IMR-90 (cell line): ENCODE data around the gene GNAI2. TPM values are rescaled to one million over a fixed set of nuclear protein-coding genes. Genes with fewer than 3 reads are reported as not detected.

ENCODE experiments used
- ATAC-seq: fragments of 200-7000 bp; cut with Tn5 transposase; 2 replicates; pipeline ENCODE4 v1.9.1; 2020; ENCODE audit warnings: low read depth, mild to moderate bottlenecking, moderate library complexity
- BruUV-seq: library from RNA; stranded (reverse); fragments of 400-500 nt; replicated peaks from 2 replicates; lab custom pipeline; 2021; lab: Mats Ljungman, UMichigan
- CTCF ChIA-PET: fragments of 300-600 bp; formaldehyde crosslinking; extraction: SDS; loops from one replicate; lab custom pipeline; 2021; ENCODE audit warnings: antibody characterized with exemption; lab: Yijun Ruan, JAX
- POLR2A ChIA-PET: fragments of 300-600 bp; sonication (Branson Sonifier 250); formaldehyde crosslinking; loops from one replicate; lab custom pipeline; 2022; ENCODE audit warnings: antibody characterized with exemption; ENCODE audit not compliant: unreplicated experiment; lab: Charles Lee
- DNase-seq: peaks from one replicate; pipeline ENCODE4 v3.0.0; 2013
- H2AFZ ChIP-seq: replicated peaks from 2 replicates; pipeline ENCODE3; 2013; ENCODE audit warnings: low read length, mild to moderate bottlenecking; ENCODE audit not compliant: poor library complexity
- H2AK5ac ChIP-seq: 2 replicates; pipeline ENCODE4 v1.6.1; 2013; ENCODE audit warnings: low read depth, low read length, inconsistent platforms
- H2AK9ac ChIP-seq: replicated peaks from 2 replicates; pipeline ENCODE3; 2013; ENCODE audit warnings: mild to moderate bottlenecking, low read depth, low read length, moderate library complexity; ENCODE audit not compliant: poor library complexity
- H2BK120ac ChIP-seq: 2 replicates; pipeline ENCODE4 v1.6.1; 2013; ENCODE audit warnings: low read depth, low read length, inconsistent platforms
- H2BK15ac ChIP-seq: 3 replicates; pipeline ENCODE4 v1.6.1; 2013; ENCODE audit warnings: low read depth, low read length, inconsistent platforms
- H2BK20ac ChIP-seq: 2 replicates; pipeline ENCODE4 v1.6.1; 2013; ENCODE audit warnings: low read depth, mild to moderate bottlenecking, inconsistent platforms, low read length, moderate library complexity
- H2BK5ac ChIP-seq: 2 replicates; pipeline ENCODE4 v1.6.1; 2013; ENCODE audit warnings: mild to moderate bottlenecking, low read depth, low read length, inconsistent platforms; ENCODE audit not compliant: poor library complexity, severe bottlenecking
- H3K14ac ChIP-seq: replicated peaks from 2 replicates; pipeline ENCODE4 v1.6.1; 2013; ENCODE audit warnings: low read depth, low read length, inconsistent platforms
- H3K18ac ChIP-seq: 2 replicates; pipeline ENCODE4 v1.6.1; 2013; ENCODE audit warnings: low read depth, low read length, control low read depth
- H3K23ac ChIP-seq: 2 replicates; pipeline ENCODE4 v1.6.1; 2013; ENCODE audit warnings: low read depth, low read length, inconsistent platforms
- H3K27ac ChIP-seq: 2 replicates; pipeline ENCODE4 v1.5.1; 2013; ENCODE audit warnings: mild to moderate bottlenecking, control low read depth, low read length; ENCODE audit not compliant: insufficient read depth
- H3K27me3 ChIP-seq: 2 replicates; pipeline ENCODE4 v1.6.1; 2013; ENCODE audit warnings: low read length; ENCODE audit not compliant: control insufficient read depth, insufficient read depth
- H3K36me3 ChIP-seq: 2 replicates; pipeline ENCODE4 v1.6.1; 2013; ENCODE audit warnings: low read length, mixed read lengths; ENCODE audit not compliant: control insufficient read depth, insufficient read depth
- H3K4ac ChIP-seq: 2 replicates; pipeline ENCODE4 v1.6.1; 2013; ENCODE audit warnings: low read depth, low read length, inconsistent platforms
- H3K4me1 ChIP-seq: 2 replicates; pipeline ENCODE4 v1.6.1; 2013; ENCODE audit warnings: low read length, mixed read lengths; ENCODE audit not compliant: control insufficient read depth, insufficient read depth
- H3K4me2 ChIP-seq: 2 replicates; pipeline ENCODE4 v1.6.1; 2013; ENCODE audit warnings: low read depth, mild to moderate bottlenecking, control low read depth, low read length, moderate library complexity
- H3K4me3 ChIP-seq: 2 replicates; pipeline ENCODE4 v1.5.1; 2013; ENCODE audit warnings: low read depth, mild to moderate bottlenecking, control low read depth, low read length, moderate library complexity; ENCODE audit not compliant: insufficient read depth
- H3K56ac ChIP-seq: 2 replicates; pipeline ENCODE4 v1.6.1; 2013; ENCODE audit warnings: low read length, inconsistent platforms; ENCODE audit not compliant: insufficient read depth; ENCODE audit errors: extremely low read depth
- H3K79me1 ChIP-seq, 2 experiments: 2 replicates each; pipeline ENCODE4 v1.6.1; 2013; ENCODE audit warnings: low read length in 2 of 2, inconsistent platforms in 1 of 2, low read depth in 1 of 2
- H3K9ac ChIP-seq: 2 replicates; pipeline ENCODE4 v1.6.1; 2013; ENCODE audit warnings: low read depth, low read length, control low read depth
- H3K9me1 ChIP-seq: 2 replicates; pipeline ENCODE4 v1.6.1; 2013; ENCODE audit warnings: low read length, inconsistent platforms; ENCODE audit not compliant: insufficient read depth
- H3K9me3 ChIP-seq: 2 replicates; pipeline ENCODE4 v1.6.1; 2013; ENCODE audit warnings: low read length; ENCODE audit not compliant: control insufficient read depth, insufficient read depth
- H4K20me1 ChIP-seq: 2 replicates; pipeline ENCODE4 v1.6.1; 2013; ENCODE audit warnings: low read length, inconsistent platforms; ENCODE audit not compliant: insufficient read depth
- H4K5ac ChIP-seq: 2 replicates; pipeline ENCODE4 v1.6.1; 2013; ENCODE audit warnings: mild to moderate bottlenecking, low read depth, low read length, control low read depth
- H4K8ac ChIP-seq, 2 experiments: 2 replicates each; pipeline ENCODE4 v1.6.1; 2013; ENCODE audit warnings: low read depth in 2 of 2, low read length in 2 of 2, control low read depth in 1 of 2, inconsistent platforms in 1 of 2
- H4K91ac ChIP-seq: 2 replicates; pipeline ENCODE4 v1.6.1; 2013; ENCODE audit warnings: low read depth, low read length, inconsistent platforms; ENCODE audit not compliant: insufficient read depth
- BHLHE40 ChIP-seq: fragments of 150-350 bp; IDR thresholded peaks from 2 replicates; pipeline ENCODE4 v1.6.1; 2016; ENCODE audit warnings: mild to moderate bottlenecking, low read depth, low read length
- CEBPB ChIP-seq: IDR thresholded peaks from 2 replicates; pipeline ENCODE4 v1.6.1; 2012; ENCODE audit warnings: low read depth, low read length, improper control_type of control experiment
- CHD1 ChIP-seq: IDR thresholded peaks from 2 replicates; pipeline ENCODE4 v1.6.1; 2012; ENCODE audit warnings: low read depth, low read length, improper control_type of control experiment
- FOS ChIP-seq: fragments of 150-350 bp; IDR thresholded peaks from 2 replicates; pipeline ENCODE4 v1.6.1; 2016; ENCODE audit warnings: low read depth, low read length
- MAFK ChIP-seq: IDR thresholded peaks from 2 replicates; pipeline ENCODE4 v1.6.1; 2012; ENCODE audit warnings: low read depth, low read length, improper control_type of control experiment
- MAZ ChIP-seq: IDR thresholded peaks from 2 replicates; pipeline ENCODE4 v1.6.1; 2012; ENCODE audit warnings: low read depth, mild to moderate bottlenecking, low read length, improper control_type of control experiment, moderate library complexity, borderline replicate concordance
- MXI1 ChIP-seq: IDR thresholded peaks from 2 replicates; pipeline ENCODE4 v1.6.1; 2012; ENCODE audit warnings: low read depth, mild to moderate bottlenecking, low read length, moderate library complexity, borderline replicate concordance
- POLR2A ChIP-seq: IDR thresholded peaks from 2 replicates; pipeline ENCODE4 v1.6.1; 2012; ENCODE audit warnings: mild to moderate bottlenecking, low read depth, low read length
- RAD21 ChIP-seq: IDR thresholded peaks from 2 replicates; pipeline ENCODE4 v1.6.1; 2012; ENCODE audit warnings: low read length, improper control_type of control experiment
- RCOR1 ChIP-seq: IDR thresholded peaks from 2 replicates; pipeline ENCODE4 v1.6.1; 2012; ENCODE audit warnings: mild to moderate bottlenecking, low read length, improper control_type of control experiment; ENCODE audit not compliant: insufficient replicate concordance
- RFX5 ChIP-seq: IDR thresholded peaks from 2 replicates; pipeline ENCODE4 v1.8.0; 2012; ENCODE audit warnings: low read depth, mild to moderate bottlenecking, low read length, moderate library complexity
- WGBS, 2 experiments: methylation state at CpG; one replicate each; pipeline versions ENCODE4 v1.1.5 to v1.1.7; 2013; ENCODE audit warnings: missing lambda C conversion rate in 2 of 2; ENCODE audit not compliant: insufficient read length in 1 of 2; ENCODE audit errors: extremely low coverage in 2 of 2; 5-methylcytosine and 5-hydroxymethylcytosine counted together
- dilution Hi-C: fragments of 300-500 bp; cut with HindIII; formaldehyde crosslinking; loops from one replicate; pipeline ENCODE4 v1.14.3; 2018; ENCODE audit warnings: low sequenced_read_pairs; ENCODE audit not compliant: unreplicated experiment
- in situ Hi-C: fragments of 300-500 bp; cut with MboI; formaldehyde crosslinking; loops from 3 replicates; pipeline ENCODE4 v1.14.3; 2019; ENCODE audit warnings: low sequenced_read_pairs, inconsistent platforms, mixed read lengths
- intact Hi-C: fragments of 100-400 bp; cut with micrococcal nuclease; formaldehyde crosslinking; loops from 2 replicates; pipeline ENCODE4 v1.10.0; 2022
- polyA plus RNA-seq, 3 experiments: library from polyadenylated mRNA; depleted of rRNA; stranded (reverse); fragments of >200 nt; gene quantifications; 2 replicates each; pipeline ENCODE4 v1.2.3, GENCODE V29; 2012; ENCODE audit warnings: low replicate concordance in 1 of 3
- total RNA-seq: library from RNA; depleted of rRNA; stranded (reverse); fragments of >200 nt; gene quantifications from 2 replicates; pipeline ENCODE4 v1.2.3, GENCODE V29; 2012
- TF ChIP-seq, protein P1 (sequence below): conservative IDR thresholded peaks from 2 replicates; pipeline ENCODE4 v1.5.1; 2012; ENCODE audit warnings: mild to moderate bottlenecking, low read depth, low read length, improper control_type of control experiment
- TF ChIP-seq, protein P2 (sequence below): fragments of 150-350 bp; IDR thresholded peaks from 2 replicates; pipeline ENCODE4 v1.6.1; 2016; ENCODE audit warnings: low read depth, mild to moderate bottlenecking, low read length, moderate library complexity, borderline replicate concordance
- TF ChIP-seq, protein P3 (sequence below): fragments of 150-350 bp; IDR thresholded peaks from 2 replicates; pipeline ENCODE4 v1.6.1; 2017; ENCODE audit warnings: mild to moderate bottlenecking, antibody characterized with exemption, low read length, low read depth

GNAI2 gene
- total and polyA plus RNA-seq, 2 of the 4 experiments (the other 2 are of a cell fraction): 867 to 1,079 TPM

DNA sequence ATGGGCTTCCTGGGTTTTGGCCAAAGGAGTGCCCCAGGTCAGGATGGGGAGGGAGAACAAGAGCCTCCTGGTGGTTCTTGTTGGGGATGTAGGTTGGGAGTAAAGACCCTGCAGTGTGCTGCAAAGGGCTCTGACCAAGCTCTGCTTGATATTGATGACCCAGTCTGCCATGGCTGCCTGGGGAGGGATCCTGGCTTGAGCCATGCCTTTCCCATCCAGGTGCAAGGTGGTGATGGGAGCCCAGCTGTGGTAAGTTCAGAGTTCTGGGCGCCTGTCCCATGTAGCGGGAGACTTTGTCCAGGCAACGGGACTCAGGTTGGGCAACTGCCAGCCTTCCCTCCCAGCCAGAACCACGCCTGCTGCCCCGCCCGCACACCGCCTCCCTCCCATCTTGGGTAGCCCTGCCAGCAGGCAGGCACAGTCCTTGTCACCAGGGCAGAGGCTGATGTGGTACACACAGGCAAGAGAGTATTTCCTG is 2.6 kb downstream of the GNAI2 start:
- peak overlapping the region; percentile 82 for H3K4me2 ChIP-seq
- H4K91ac ChIP-seq: peak overlapping the region; percentile 94
- H3K18ac ChIP-seq: no peak overlapping the region
- H3K27ac ChIP-seq: peak overlapping the region; percentile 88
- POLR2A ChIA-PET: interaction anchor here (0.6 kb wide), 1 partner anchor 119 kb away, joined by 3 read pairs; no protein-coding TSS in a partner anchor
- H2BK5ac ChIP-seq: peak overlapping the region; percentile 80
- ATAC-seq: no peak
- H2AFZ ChIP-seq: no peak overlapping the region
- peak overlapping the region; percentile 100 for H2AK9ac ChIP-seq
- WGBS, 2 experiments: no CpG with 5 or more reads among the region's 7 CpGs
- TF ChIP-seq MXI1 (no peak), BHLHE40 (no peak), CEBPB (no peak), FOS (no peak), RAD21 (no peak), MAZ (no peak), RFX5 (no peak), CHD1 (no peak), RCOR1 (no peak), MAFK (no peak), POLR2A (no peak)
- TF ChIP-seq, protein P1, sequence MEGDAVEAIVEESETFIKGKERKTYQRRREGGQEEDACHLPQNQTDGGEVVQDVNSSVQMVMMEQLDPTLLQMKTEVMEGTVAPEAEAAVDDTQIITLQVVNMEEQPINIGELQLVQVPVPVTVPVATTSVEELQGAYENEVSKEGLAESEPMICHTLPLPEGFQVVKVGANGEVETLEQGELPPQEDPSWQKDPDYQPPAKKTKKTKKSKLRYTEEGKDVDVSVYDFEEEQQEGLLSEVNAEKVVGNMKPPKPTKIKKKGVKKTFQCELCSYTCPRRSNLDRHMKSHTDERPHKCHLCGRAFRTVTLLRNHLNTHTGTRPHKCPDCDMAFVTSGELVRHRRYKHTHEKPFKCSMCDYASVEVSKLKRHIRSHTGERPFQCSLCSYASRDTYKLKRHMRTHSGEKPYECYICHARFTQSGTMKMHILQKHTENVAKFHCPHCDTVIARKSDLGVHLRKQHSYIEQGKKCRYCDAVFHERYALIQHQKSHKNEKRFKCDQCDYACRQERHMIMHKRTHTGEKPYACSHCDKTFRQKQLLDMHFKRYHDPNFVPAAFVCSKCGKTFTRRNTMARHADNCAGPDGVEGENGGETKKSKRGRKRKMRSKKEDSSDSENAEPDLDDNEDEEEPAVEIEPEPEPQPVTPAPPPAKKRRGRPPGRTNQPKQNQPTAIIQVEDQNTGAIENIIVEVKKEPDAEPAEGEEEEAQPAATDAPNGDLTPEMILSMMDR: no peak
- TF ChIP-seq, protein P2, sequence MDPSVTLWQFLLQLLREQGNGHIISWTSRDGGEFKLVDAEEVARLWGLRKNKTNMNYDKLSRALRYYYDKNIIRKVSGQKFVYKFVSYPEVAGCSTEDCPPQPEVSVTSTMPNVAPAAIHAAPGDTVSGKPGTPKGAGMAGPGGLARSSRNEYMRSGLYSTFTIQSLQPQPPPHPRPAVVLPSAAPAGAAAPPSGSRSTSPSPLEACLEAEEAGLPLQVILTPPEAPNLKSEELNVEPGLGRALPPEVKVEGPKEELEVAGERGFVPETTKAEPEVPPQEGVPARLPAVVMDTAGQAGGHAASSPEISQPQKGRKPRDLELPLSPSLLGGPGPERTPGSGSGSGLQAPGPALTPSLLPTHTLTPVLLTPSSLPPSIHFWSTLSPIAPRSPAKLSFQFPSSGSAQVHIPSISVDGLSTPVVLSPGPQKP: no peak
- TF ChIP-seq, protein P3, sequence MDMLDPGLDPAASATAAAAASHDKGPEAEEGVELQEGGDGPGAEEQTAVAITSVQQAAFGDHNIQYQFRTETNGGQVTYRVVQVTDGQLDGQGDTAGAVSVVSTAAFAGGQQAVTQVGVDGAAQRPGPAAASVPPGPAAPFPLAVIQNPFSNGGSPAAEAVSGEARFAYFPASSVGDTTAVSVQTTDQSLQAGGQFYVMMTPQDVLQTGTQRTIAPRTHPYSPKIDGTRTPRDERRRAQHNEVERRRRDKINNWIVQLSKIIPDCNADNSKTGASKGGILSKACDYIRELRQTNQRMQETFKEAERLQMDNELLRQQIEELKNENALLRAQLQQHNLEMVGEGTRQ: no peak
- peak overlapping the region; percentile 97 for H3K4ac ChIP-seq
- H4K20me1 ChIP-seq: peaks cover 73% of the 10 kb centered on the region
- H3K27me3 ChIP-seq: no peaks in the 10 kb centered on the region
- dilution Hi-C loops: no loop called here
- H3K79me1 ChIP-seq: peaks cover 0 to 56% of the 10 kb centered on the region in 2 experiments; a peak in 2 of 4 replicates
- peaks cover 13% of the 10 kb centered on the region for H3K36me3 ChIP-seq
- H3K4me1 ChIP-seq: peaks cover 30% of the 10 kb centered on the region
- CTCF ChIA-PET: no interaction called here
- H3K56ac ChIP-seq: peak overlapping the region; percentile 93
- peak overlapping the region; percentile 82 for H3K4me3 ChIP-seq
- peak overlapping the region; percentile 9; the same call in 1 of the 2 replicates for H4K5ac ChIP-seq
- in situ Hi-C loops: no loop called here
- intact Hi-C loops: no loop called here
- H3K9me3 ChIP-seq: no peaks in the 10 kb centered on the region
- no TSS peak for BruUV-seq
- peak overlapping the region; percentile 99 for H2AK5ac ChIP-seq
- H2BK120ac ChIP-seq: peak overlapping the region; percentile 76
- peak overlapping the region; percentile 59 to 90; a peak in 3 of 4 replicates for H4K8ac ChIP-seq
- DNase-seq: no peak
- peak overlapping the region; percentile 91 for H3K23ac ChIP-seq
- H2BK15ac ChIP-seq: peak overlapping the region; percentile 61; the same call in 1 of the 3 replicates
- peak overlapping the region; percentile 88 for H3K9ac ChIP-seq
- peak overlapping the region; percentile 96 for H3K14ac ChIP-seq
- no peak overlapping the region; the same call in 1 of the 2 replicates for H2BK20ac ChIP-seq
- peaks cover 10% of the 10 kb centered on the region for H3K9me1 ChIP-seq
